ENCODE results near the gene QPRT. TPM values are rescaled to one million over a fixed set of nuclear protein-coding genes. Genes with fewer than 3 reads are reported as not detected.

QPRT gene
- total and polyA plus RNA-seq, 2 experiments from 2014 or later, result 65.4 to 128 TPM

DNA sequence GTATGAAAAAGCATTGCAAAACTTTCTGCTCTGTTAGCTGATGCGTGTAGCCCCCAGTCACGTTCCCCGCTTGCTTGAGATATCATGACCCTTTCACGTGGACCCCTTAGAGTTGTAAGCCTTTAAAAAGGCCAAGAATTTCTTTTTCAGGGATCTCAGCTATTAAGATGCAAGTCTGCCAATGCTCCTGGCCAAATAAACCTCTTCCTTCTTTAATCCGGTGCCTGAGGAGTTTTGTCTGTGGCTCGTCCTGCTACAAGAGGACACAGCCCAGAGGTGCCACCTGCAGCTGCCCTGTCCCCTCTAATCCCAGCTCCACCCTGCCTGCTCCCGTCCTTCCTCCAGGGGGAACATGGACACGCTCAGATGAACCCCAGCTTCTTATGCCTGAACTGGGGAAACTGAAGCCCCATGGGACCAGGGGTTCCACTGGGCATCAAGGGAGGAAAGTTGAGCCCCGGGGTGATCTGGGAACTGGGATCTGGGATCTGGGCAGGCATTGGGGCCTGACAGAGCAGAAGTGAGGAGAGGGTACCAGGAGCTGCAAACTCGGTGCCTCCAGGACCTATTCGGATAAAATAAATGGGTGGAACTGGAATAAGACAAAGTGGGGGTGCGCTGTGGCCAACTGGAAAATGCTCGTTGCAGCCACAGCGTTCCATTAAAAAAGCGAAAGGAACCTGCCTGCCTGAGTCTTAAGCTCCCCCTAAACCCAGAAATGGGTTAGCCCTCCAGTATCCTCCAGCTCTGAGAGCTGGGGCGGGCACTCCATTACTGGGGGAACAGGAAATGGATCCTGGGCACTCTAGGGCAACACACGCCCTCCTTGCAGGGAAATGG lies 19.7 kb downstream of the QPRT start:
- Mint-ChIP-seq H3K27ac (no peak overlapping the region), H3K27me3 (ENCODE audit: insufficient read depth, low read depth, poor library complexity) (peaks cover 21% of the 10 kb centered on the region), H3K4me1 (peaks cover 29% of the 10 kb centered on the region), H3K4me3 (no peak overlapping the region; the same call in 2 of the 3 replicates), H3K36me3 (ENCODE audit: low read depth) (peaks cover 36% of the 10 kb centered on the region), H3K9me3 (peaks cover 15% of the 10 kb centered on the region)
- 0 out of 2 replicates have a peak, but pooled peaks cover 4% of the 10 kb centered on the region for H3K36me3 ChIP-seq (ENCODE audit: insufficient read depth)
- H3K27ac ChIP-seq (ENCODE audit: low read depth), result 0 out of 2 replicates have a peak overlapping the region, but pooled peaks have one; percentile 66
- H3K4me2 ChIP-seq, result peak overlapping the region; percentile 45; the same call in 1 of the 2 replicates
- H3F3A ChIP-seq (replicated peaks; ENCODE audit: low read depth), result peaks cover 22% of the 10 kb centered on the region
- H3K9me2 ChIP-seq (ENCODE audit: insufficient read depth), result no peaks in the 10 kb centered on the region
- peaks cover 9% of the 10 kb centered on the region for H3K79me2 ChIP-seq (replicated peaks; ENCODE audit: insufficient read depth)
- ATAC-seq, result peak; percentile 23
- peaks cover 22% of the 10 kb centered on the region for H3K4me1 ChIP-seq (ENCODE audit: insufficient read depth)
- no peak overlapping the region for H3K4me3 ChIP-seq
- no peaks in the 10 kb centered on the region; the same call in 1 of the 2 replicates for H4K20me1 ChIP-seq (replicated peaks; ENCODE audit: insufficient read depth)
- H3K27me3 ChIP-seq (ENCODE audit: insufficient read depth), result no peaks in the 10 kb centered on the region
- H2AFZ ChIP-seq, result no peak overlapping the region
- DNase-seq (ENCODE audit: low spot score), result peak; percentile 66
- no peak for TF ChIP-seq ZNF114 (CRISPR knock-in tag; IDR thresholded peaks at IDR 0.05)
- no peak for TF ChIP-seq CREB1 (CRISPR knock-in tag; IDR thresholded peaks at IDR 0.05; ENCODE audit: low read depth)
- no peak for TF ChIP-seq STAT1 (IDR thresholded peaks at IDR 0.05; ENCODE audit: unreplicated experiment)
- TF ChIP-seq, protein P1, sequence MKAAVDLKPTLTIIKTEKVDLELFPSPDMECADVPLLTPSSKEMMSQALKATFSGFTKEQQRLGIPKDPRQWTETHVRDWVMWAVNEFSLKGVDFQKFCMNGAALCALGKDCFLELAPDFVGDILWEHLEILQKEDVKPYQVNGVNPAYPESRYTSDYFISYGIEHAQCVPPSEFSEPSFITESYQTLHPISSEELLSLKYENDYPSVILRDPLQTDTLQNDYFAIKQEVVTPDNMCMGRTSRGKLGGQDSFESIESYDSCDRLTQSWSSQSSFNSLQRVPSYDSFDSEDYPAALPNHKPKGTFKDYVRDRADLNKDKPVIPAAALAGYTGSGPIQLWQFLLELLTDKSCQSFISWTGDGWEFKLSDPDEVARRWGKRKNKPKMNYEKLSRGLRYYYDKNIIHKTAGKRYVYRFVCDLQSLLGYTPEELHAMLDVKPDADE (IDR thresholded peaks at IDR 0.05), result no peak
- TF ChIP-seq, protein P2, sequence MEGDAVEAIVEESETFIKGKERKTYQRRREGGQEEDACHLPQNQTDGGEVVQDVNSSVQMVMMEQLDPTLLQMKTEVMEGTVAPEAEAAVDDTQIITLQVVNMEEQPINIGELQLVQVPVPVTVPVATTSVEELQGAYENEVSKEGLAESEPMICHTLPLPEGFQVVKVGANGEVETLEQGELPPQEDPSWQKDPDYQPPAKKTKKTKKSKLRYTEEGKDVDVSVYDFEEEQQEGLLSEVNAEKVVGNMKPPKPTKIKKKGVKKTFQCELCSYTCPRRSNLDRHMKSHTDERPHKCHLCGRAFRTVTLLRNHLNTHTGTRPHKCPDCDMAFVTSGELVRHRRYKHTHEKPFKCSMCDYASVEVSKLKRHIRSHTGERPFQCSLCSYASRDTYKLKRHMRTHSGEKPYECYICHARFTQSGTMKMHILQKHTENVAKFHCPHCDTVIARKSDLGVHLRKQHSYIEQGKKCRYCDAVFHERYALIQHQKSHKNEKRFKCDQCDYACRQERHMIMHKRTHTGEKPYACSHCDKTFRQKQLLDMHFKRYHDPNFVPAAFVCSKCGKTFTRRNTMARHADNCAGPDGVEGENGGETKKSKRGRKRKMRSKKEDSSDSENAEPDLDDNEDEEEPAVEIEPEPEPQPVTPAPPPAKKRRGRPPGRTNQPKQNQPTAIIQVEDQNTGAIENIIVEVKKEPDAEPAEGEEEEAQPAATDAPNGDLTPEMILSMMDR (conservative IDR thresholded peaks at IDR 0.05; ENCODE audit: low read depth in 2 of 2), result peak; percentile 12 to 24; a peak in 2 of 4 replicates
- TF ChIP-seq, protein P3, sequence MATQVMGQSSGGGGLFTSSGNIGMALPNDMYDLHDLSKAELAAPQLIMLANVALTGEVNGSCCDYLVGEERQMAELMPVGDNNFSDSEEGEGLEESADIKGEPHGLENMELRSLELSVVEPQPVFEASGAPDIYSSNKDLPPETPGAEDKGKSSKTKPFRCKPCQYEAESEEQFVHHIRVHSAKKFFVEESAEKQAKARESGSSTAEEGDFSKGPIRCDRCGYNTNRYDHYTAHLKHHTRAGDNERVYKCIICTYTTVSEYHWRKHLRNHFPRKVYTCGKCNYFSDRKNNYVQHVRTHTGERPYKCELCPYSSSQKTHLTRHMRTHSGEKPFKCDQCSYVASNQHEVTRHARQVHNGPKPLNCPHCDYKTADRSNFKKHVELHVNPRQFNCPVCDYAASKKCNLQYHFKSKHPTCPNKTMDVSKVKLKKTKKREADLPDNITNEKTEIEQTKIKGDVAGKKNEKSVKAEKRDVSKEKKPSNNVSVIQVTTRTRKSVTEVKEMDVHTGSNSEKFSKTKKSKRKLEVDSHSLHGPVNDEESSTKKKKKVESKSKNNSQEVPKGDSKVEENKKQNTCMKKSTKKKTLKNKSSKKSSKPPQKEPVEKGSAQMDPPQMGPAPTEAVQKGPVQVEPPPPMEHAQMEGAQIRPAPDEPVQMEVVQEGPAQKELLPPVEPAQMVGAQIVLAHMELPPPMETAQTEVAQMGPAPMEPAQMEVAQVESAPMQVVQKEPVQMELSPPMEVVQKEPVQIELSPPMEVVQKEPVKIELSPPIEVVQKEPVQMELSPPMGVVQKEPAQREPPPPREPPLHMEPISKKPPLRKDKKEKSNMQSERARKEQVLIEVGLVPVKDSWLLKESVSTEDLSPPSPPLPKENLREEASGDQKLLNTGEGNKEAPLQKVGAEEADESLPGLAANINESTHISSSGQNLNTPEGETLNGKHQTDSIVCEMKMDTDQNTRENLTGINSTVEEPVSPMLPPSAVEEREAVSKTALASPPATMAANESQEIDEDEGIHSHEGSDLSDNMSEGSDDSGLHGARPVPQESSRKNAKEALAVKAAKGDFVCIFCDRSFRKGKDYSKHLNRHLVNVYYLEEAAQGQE (IDR thresholded peaks at IDR 0.05; ENCODE audit: unreplicated experiment), result no peak
- TF ChIP-seq EZH2phosphoT487 (IDR thresholded peaks at IDR 0.05; ENCODE audit: unreplicated experiment), result no peak
- no peak for TF ChIP-seq JUNB (IDR thresholded peaks at IDR 0.05; ENCODE audit: unreplicated experiment)

Measured in GM23338 (cell line).